ENCODE data around the gene UBE2D2. TPM values are rescaled to one million over a fixed set of nuclear protein-coding genes. Genes with fewer than 3 reads are reported as not detected.
"Not testable (repeated sequence)": the region's sequence is repeated elsewhere in the genome, so short reads cannot be mapped to it uniquely, and the experiment has no call there.

The UBE2D2 gene
- total RNA-seq, 1 experiment from 2014 or later, result 193 TPM

DNA sequence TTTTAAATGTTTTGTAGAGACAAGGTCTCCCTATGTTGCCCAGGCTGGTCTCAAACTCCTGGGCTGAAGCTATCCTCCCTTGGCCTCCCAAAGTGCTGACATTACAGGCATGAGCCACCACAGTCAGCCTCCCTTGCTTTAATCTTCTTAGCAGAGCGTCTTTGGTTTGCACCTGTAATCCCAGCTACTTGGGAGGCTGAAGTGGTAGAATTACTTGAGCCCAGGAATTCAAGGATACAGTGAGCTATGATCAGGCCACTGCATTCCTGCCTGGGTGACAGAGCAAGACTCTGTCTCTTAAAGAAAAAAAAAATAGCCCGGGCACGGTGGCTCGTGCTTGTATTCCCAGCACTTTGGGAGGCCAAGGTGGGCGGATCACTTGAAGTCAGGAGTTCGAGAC, 27.8 kb downstream of the UBE2D2 start:
- no peaks in the 10 kb centered on the region for H3K9me3 ChIP-seq
- Mint-ChIP-seq H3K27ac (ENCODE audit: unreplicated experiment) (no peak overlapping the region), H3K4me1 (ENCODE audit: low read depth, unreplicated experiment) (peaks cover 7% of the 10 kb centered on the region), H3K27me3 (ENCODE audit: insufficient read depth, unreplicated experiment) (no peaks in the 10 kb centered on the region), H3K4me3 (ENCODE audit: unreplicated experiment) (no peak overlapping the region), H3K36me3 (ENCODE audit: insufficient read depth, unreplicated experiment) (peaks cover 74% of the 10 kb centered on the region), H3K9me3 (ENCODE audit: unreplicated experiment) (no peaks in the 10 kb centered on the region)
- CTCF ChIA-PET, result interaction anchor here (0.6 to 0.7 kb wide), 3 partner anchors 13 to 159 kb away, joined by 3 to 4 read pairs (median 4); no protein-coding TSS in a partner anchor
- TF ChIP-seq CTCF (IDR thresholded peaks at IDR 0.05; ENCODE audit: insufficient read depth in 1 of 2, low read depth in 1 of 2, low read length in 1 of 2, severe bottlenecking in 1 of 2, unreplicated experiment in 1 of 2), result no peak
- H3K4me1 ChIP-seq, result peaks cover 17% of the 10 kb centered on the region
- no peaks in the 10 kb centered on the region for H3K36me3 ChIP-seq (ENCODE audit: control insufficient read depth, insufficient read depth, low read length)
- DNase-seq, result no peak
- intact Hi-C loops (cut with micrococcal nuclease; ENCODE audit: unreplicated experiment), result no loop called here
- BruUV-seq (replicated peaks), result no TSS peak
- POLR2A ChIA-PET, result no interaction called here
- no peak overlapping the region for H3K4me3 ChIP-seq (ENCODE audit: low read depth, low read length)
- H3K27me3 ChIP-seq (replicated peaks; ENCODE audit: control insufficient read depth, insufficient read depth, low read length), result no peaks in the 10 kb centered on the region

- H3K27me3 Mint-ChIP-seq (ENCODE audit: insufficient read depth, unreplicated experiment), result no peaks in the 10 kb centered on the region
- no peak for TF ChIP-seq CTCF (IDR thresholded peaks at IDR 0.05; ENCODE audit: insufficient read depth in 1 of 2, low read depth in 1 of 2, low read length in 1 of 2, severe bottlenecking in 1 of 2, unreplicated experiment in 1 of 2)
- DNase-seq, result no peak
- ChIA-PET POLR2A (interaction anchor here (0.5 kb wide), 1 partner anchor 14 kb away, joined by 3 read pairs; no protein-coding TSS in a partner anchor), CTCF (interaction anchor here (0.6 kb wide), 1 partner anchor 9 kb away, joined by 7 read pairs; no protein-coding TSS in a partner anchor)
- Histone ChIP-seq H3K9me3 (no peaks in the 10 kb centered on the region), H3K4me1 (peaks cover 17% of the 10 kb centered on the region), H3K4me3 (ENCODE audit: low read depth, low read length) (no peak overlapping the region), H3K36me3 (ENCODE audit: control insufficient read depth, insufficient read depth, low read length) (no peaks in the 10 kb centered on the region), H3K27me3 (replicated peaks; ENCODE audit: control insufficient read depth, insufficient read depth, low read length) (no peaks in the 10 kb centered on the region)
- peaks cover 60% of the 10 kb centered on the region for H3K36me3 Mint-ChIP-seq (ENCODE audit: insufficient read depth, unreplicated experiment)
- intact Hi-C loops (cut with micrococcal nuclease; ENCODE audit: unreplicated experiment), result no loop called here
- H3K4me3 Mint-ChIP-seq (ENCODE audit: unreplicated experiment), result no peak overlapping the region
- no TSS peak for BruUV-seq (replicated peaks)
- H3K4me1 Mint-ChIP-seq (ENCODE audit: low read depth, unreplicated experiment), result peaks cover 7% of the 10 kb centered on the region
- H3K27ac Mint-ChIP-seq (ENCODE audit: unreplicated experiment), result peak overlapping the region; percentile 33
- no peaks in the 10 kb centered on the region for H3K9me3 Mint-ChIP-seq (ENCODE audit: unreplicated experiment)
Measured at GRCh38 chr5:139592289-139592688, 31.1 kb downstream of the UBE2D2 start.

DNA sequence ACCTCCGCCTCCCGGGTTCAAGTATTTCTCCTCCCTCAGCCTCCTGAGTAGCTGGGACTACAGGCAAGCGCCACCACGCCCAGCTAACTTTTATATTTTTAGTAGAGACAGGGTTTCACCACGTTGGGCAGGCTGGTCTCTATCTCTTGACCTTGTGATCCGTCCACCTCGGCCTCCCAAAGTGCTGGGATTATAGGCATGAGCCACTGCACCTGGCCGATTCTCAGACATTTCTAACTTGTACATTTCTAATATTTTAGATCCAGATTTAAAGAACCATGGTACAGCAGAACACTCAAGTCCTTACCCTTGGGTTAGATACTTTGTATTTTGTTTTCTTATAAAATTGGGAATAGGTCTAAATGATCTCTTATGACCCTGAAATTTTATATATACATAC, 31.9 kb downstream of the UBE2D2 start:
- DNase-seq; H3K9me3 ChIP-seq; H3K27me3 Mint-ChIP-seq (ENCODE audit: insufficient read depth, unreplicated experiment); H3K4me1 Mint-ChIP-seq (ENCODE audit: low read depth, unreplicated experiment); H3K36me3 ChIP-seq (ENCODE audit: control insufficient read depth, insufficient read depth, low read length); H3K4me3 ChIP-seq (ENCODE audit: low read depth, low read length); POLR2A ChIA-PET; intact Hi-C loops (cut with micrococcal nuclease; ENCODE audit: unreplicated experiment); H3K4me3 Mint-ChIP-seq (ENCODE audit: unreplicated experiment); BruUV-seq (replicated peaks); H3K9me3 Mint-ChIP-seq (ENCODE audit: unreplicated experiment); H3K27ac Mint-ChIP-seq (ENCODE audit: unreplicated experiment); H3K27me3 ChIP-seq (replicated peaks; ENCODE audit: control insufficient read depth, insufficient read depth, low read length): not testable (repeated sequence)
- peaks cover 54% of the 10 kb centered on the region for H3K36me3 Mint-ChIP-seq (ENCODE audit: insufficient read depth, unreplicated experiment)
- CTCF ChIA-PET, result interaction anchor here (0.6 to 0.7 kb wide), 2 partner anchors 9 to 114 kb away, joined by 6 to 7 read pairs; no protein-coding TSS in a partner anchor
- peaks cover 17% of the 10 kb centered on the region for H3K4me1 ChIP-seq
